Stimulated activated CD8-positive, alpha-beta memory T cell treated with anti-CD3 and anti-CD28 coated beads, Interleukin-15, amount 100 ng/mL, for 4 hours (primary cell): ENCODE data around the gene PLA2R1.
"Not testable (repeated sequence)": the region's sequence is repeated elsewhere in the genome, so short reads cannot be mapped to it uniquely, and the experiment has no call there.

Source experiments
- DNase-seq, 2 donors: peaks; one replicate each; pipeline ENCODE4 v3.0.0-alpha.2; 2020; ENCODE audit warnings: low read depth in 2 of 2

PLA2R1 gene

GRCh38 chr2:159982842-159983785 is 79.3 kb downstream of the PLA2R1 start:
- no peak for DNase-seq

DNA sequence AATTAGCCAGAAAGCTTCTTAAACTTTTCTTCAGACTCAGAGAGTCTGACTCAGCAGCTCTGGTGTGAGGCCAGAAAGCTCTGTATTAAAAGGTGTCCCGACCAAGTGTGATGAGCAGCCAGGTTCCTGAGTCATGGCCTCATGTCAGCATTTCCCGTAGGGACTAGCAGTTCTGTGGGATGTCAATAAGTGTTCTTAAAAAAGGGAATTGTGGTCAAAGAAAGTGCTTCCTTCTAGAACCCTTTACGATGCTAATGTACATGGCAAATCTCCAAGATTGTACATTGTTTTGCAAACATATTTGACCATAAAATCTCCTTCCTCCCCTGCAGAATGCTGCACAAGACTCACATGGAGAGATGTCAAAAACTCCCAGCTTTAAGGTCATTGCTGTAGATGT is 80.1 kb downstream of the PLA2R1 start:
- no peak for DNase-seq

DNA sequence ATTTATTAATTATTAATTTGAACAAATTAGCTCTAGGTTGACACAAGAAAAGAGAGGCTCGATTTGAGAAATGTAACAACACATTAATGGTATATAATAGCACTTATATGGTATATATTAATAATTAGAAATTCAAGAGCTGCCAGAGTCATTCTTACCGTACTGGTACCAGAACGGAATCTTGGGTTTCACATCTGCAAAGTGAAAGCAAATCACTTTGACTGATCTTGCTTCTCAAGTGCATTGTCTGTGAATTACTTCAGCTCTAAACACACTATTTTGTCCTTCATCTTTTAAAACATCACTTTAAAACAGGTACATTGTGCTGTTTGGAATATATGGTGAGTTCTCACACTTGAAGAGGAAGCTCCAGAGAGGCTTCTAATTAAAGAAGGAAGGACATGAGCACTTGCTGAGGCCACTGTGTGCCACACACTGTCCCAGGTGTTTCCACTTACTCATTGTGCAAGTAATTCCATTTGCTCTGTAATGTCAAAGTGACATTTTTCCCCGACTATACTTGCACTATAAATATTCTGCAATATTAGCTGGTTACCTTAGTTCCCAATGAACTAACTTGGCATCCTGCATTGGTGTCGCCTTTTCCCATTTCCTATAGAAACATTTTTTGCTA is 85.8 kb downstream of the PLA2R1 start:
- DNase-seq = no peak

DNA sequence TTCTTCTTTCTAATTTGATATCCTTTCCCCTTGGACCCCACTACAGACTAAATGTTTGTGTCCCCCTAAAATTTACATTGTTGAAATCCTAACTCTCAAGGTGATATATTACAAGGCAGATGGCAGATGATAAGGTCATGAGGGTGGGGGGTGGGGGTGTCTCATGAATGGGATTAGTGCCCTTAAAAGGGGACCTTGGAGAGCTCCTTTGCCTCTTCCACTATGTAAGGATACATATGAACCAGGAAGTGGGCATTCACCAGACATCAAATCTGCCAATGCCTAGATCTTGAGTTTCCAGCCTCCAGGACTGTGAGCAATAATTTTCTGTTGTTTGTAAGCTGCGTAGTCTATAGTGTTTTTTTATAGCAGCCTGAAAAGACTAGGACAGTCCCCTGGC is 89.1 kb downstream of the PLA2R1 start:
- DNase-seq = no peak

GRCh38 chr2:159971365-159972152 is 90.9 kb downstream of the PLA2R1 start:
- no peak for DNase-seq

GRCh38 chr2:159970548-159970947 is 91.9 kb downstream of the PLA2R1 start:
- not testable (repeated sequence) for DNase-seq

GRCh38 chr2:159968279-159968900 is 94.0 kb downstream of the PLA2R1 start:
- no peak for DNase-seq

- DNase-seq = no peak
Observed at GRCh38 chr2:159963700-159964099, 98.7 kb downstream of the PLA2R1 start.

DNA sequence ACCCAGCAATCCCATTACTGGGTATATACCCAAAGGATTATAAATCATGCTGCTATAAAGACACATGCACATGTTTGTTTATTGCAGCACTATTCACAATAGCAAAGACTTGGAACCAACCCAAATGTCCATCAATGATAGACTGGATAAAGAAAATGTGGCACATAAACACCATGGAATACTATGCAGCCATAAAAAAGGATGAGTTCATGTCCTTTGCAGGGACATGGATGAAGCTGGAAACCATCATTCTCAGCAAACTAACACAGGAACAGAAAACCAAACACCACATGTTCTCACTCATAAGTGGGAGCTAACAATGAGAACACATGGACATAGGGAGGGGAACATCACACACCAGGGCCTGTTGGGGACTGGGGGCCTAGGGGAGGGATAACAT is 99.9 kb downstream of the PLA2R1 start:
- not testable (repeated sequence) for DNase-seq

DNA sequence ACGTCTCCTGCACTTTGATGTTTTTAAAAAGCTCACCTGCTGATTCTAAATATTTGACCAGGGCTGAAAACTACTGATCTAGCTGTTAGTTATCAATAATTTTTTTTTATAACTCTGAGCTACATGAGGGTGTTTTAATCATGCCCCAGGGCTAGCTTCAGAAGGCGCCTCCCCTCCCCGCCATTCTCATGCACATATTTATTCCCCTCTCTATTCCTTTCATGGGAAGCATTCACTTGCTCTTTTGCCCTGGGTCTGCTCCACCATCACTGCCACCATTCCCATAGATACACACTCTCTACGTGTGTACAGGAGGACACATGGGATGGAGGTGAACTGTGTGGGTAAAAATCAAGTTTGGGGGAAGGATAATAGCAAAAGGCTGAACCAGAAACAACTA is 101.0 kb downstream of the PLA2R1 start:
- DNase-seq = no peak

DNA sequence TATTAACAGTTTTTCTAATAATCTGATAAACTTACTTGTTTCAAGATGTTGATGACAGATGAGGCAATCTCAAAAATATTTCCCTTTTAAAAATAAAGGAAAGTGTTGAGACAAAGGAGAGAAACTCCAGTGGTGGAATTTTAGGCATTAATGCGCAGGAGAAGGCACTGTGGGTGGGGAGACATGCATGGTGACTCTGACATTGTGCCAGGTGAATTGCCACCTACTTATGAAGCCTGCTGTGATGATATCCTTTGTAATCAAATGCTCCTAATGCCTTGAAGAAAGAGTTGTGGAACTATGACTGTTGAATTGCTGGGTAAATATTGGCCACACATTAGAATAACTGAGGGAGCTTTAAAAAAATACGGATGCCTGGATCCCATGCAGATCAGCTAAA is 101.4 kb downstream of the PLA2R1 start:
- DNase-seq = no peak

GRCh38 chr2:159960414-159960813 is 102.0 kb downstream of the PLA2R1 start:
- no peak for DNase-seq

GRCh38 chr2:159959136-159959535 is 103.3 kb downstream of the PLA2R1 start:
- no peak for DNase-seq

DNA sequence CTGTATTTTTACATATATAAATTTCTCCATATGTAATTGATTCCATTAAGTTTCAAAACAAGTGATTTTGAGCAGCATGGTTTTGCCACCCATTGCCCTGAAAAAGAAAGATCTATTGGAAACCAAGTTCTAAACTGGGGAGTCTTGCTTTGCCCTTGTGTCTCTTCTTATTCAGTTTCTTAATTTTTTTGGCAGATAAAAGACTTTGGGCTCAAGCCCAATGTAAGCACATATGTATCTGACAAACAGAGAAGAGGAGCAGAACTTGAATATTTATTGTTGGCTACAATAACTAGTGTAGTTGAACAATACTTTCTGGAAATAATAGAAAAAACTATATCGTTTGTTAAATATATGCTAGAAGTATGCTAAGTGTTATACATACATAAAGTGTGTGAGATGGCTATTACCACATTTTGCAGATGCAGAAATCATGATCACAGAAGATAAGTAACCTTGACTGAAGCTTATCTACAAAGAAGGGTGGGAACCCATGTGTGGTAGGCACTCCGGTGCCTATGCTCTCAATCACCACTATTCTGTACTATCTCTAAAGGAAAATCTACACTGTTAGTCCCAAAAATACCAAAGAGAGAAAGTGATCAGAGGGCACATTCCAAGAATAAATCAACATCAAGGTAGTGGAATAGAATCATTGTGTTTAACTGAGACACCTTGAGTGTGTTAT is 109.1 kb downstream of the PLA2R1 start:
- DNase-seq = no peak

DNA sequence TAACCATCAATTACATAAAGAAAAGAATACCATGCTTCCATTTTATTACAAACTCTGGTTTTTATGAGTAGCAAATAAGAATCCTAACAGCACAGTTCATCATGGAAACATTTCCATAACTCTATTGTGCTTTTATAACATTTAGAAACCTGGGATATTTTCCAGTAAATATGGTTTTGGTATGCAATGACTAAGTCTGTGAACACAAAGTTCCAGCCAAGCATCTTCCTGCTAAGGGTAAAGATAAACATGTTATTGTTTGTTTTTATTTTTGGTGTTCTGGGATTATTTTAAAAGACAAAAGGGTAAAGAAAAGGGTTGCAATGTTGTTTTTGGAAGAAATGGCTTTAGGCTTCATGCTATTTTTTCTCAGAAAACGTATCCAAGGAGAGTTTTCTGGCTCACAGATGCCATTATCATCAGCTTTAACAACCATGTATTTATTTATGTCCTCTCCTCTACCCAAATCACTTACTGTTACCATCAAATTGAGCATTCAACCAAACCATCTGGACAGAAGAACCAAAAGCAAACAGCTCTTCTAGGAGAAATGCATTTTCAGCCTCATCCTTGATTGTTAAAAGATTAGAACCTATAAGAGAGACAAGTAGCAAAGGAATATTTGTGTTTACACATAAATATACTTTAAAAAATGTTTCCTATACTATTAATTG is 116.0 kb downstream of the PLA2R1 start:
- no peak for DNase-seq

DNA sequence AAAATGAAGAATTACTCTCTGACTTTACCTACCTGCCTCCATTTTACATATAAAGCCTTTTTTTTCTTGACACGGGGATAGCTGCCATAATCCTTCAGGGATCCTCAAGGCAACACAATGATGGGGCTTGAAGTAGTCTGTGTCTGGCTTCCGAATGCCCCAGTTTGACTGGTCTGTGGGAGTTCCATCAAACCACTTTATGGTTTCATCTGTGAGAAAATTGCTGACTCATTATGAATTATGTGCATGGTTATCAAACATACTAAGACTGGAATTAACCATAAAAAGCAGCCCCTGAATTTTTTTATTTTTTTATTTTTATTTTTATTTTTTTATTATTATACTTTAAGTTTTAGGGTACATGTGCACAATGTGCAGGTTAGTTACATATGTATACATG is 117.5 kb downstream of the PLA2R1 start:
- DNase-seq = no peak

DNA sequence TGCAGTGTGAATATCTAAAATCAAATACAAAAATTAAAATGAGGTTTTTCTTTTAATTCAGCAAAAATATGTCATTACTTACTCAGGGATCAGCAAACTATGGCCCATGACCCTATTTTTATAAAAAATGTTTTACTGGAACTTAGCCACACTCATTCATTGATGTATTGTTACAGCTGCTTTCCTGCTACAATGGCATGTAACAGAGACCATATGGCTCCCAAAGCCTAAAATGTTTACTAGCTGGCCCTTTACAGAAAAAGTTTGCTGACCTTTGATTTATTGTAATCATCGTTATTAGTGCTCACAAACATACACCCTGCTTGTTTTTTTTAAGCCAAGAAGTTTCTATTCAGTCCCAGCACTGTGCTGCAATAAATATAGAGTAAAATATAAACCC is 120.3 kb downstream of the PLA2R1 start:
- DNase-seq = no peak

DNA sequence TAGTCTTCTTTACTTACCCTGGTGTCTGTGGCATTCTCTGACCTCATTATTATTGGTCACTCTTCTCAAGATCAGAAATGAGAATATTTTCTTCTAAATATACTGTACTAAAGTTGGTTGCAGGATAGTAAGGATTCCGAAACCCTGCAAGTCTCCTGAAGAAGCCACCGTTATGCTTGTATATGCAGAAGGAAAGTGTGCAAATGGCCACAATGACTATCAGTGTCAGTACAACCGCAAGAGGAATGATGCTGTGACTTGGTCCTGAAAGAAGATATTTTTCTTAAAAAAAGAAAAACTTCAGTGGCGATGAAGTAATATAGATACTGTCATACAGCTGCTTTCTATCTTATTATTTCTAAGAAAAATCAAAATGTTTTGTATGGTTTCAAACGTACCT is 120.7 kb downstream of the PLA2R1 start:
- DNase-seq = no peak

- DNase-seq = no peak
Observed at GRCh38 chr2:159939946-159940345, 122.5 kb downstream of the PLA2R1 start.

GRCh38 chr2:159938395-159938794 is 124.0 kb downstream of the PLA2R1 start:
- DNase-seq = no peak

DNA sequence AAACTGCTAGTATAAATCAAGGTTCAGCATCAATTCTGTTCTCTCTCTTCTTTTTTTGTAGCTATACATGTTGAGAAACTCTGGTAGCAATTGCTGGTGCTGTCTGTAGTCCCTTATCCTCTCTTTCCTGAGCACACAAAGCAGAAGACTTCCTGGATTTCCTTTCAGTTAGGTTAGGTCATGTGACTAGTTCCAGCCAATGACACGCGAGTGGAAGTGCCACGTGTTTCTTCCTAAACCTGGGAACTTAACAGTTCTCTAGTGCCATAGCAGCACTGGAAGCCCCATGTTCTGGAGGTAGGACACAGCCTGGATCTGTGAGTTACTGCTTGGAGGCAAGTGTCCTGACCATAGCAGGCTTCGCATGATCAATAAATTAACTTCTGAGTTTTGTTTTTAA is 125.9 kb downstream of the PLA2R1 start:
- no peak for DNase-seq
